KBM-7 (cell line): ENCODE data around the gene BANK1.

Experiments
- DNase-seq: peaks from one replicate; pipeline ENCODE4 v3.0.0-alpha.2; 2015
- in situ Hi-C: fragments of 300-500 bp; cut with MboI; formaldehyde crosslinking; loops from 2 replicates; pipeline ENCODE4 v1.14.3; 2020; ENCODE audit warnings: low sequenced_read_pairs, low pct_unique_long_range_greater_than_20kb, mixed read lengths

BANK1 gene

DNA sequence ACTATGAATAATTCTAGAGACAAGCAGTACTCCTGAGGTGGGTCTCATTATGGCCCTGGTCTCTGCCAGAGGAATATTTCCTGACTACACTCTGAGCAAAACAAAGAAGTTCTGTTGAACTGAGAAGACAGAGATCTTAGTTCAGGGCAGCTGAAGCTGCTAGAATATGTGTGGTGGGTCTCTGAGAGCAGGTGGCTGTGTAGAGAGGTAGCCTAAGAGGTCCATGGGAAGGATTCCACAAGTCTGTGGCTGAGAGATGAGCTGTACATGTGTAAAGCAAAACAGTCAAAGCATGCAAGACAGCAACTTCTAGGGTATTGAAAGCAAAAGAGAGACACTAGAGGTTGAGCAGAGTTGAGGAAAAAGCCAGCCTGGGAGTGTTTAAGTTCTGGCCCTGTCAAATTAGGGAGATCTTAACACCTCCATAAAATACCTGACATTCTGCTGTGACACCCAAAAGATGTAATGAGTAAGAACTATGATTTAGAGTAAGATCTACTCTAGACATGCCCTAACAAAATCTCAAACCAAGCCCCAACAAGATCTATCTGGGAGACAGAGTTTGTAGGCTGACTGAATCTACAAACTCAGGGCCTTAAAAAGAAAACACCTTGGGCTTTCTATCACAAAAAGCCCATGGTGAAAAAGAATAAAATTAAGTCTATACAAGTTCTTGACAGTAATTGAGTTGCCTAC lies 274.4 kb downstream of the BANK1 start:
- in situ Hi-C loops: no loop called here
- DNase-seq: no peak

DNA sequence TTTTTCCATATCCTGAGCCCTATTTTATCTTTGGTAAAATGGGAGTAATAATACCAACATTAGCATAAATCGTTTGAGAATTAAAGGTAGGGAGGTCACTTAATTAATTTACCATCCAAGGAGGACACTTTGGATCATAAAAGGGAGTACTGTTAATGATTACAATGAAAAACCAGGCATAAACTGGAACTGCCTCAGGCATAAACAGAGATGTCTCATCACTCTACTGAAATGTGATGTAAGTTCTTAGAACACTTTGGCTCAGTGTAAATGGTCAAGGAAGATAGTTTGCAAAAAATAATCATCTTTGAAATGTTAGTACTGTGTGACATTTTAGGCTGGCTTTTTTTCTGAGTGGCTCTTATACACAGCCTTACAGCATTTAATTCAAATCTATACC lies 286.1 kb downstream of the BANK1 start:
- in situ Hi-C loops: no loop called here
- no peak for DNase-seq

GRCh38 chr4:102080184-102080583 lies 289.7 kb downstream of the BANK1 start:
- in situ Hi-C loops: no loop called here
- DNase-seq: no peak

DNA sequence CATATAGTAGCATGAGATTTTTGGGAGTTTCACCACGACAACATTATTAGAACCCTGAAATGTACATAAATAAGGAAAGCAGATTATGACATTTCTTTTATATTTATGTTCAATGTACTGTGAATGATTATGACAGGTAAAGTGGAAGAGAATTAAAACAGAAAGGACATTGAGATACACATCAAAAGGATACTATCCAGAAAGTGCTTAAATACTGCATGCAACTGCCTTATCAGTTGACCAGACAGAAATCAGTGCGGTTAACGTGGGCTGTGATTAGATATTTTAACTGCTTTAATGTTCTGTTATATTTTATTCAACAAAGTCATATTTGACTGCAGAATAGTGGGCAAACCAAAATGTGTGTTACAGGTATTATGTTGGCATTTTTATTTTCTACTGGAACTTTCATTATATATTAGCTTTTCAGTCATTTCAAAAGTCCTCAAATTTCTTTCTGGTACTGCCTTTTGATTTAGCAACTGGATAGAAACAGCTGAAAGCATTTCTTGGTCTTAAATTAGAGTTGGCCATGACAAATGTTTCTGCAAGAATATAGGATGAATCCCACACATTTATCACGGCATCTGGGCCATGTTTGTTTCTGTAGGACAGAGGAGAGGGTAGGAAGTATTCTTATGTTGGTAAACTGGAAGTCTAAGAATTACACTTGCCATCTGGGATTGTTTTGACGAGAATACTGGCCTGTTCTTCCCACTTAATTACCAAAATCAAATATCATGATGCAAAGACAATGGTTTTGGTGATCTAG lies 299.5 kb downstream of the BANK1 start:
- no peak for DNase-seq
- in situ Hi-C loops: no loop called here

- in situ Hi-C loops: no loop called here
- no peak for DNase-seq
These were observed 301.1 kb downstream of the BANK1 start for GRCh38 chr4:102091656-102092055.

- in situ Hi-C loops: no loop called here
- DNase-seq: no peak
These were observed 304.0 kb downstream of the BANK1 start for GRCh38 chr4:102094481-102094880.

DNA sequence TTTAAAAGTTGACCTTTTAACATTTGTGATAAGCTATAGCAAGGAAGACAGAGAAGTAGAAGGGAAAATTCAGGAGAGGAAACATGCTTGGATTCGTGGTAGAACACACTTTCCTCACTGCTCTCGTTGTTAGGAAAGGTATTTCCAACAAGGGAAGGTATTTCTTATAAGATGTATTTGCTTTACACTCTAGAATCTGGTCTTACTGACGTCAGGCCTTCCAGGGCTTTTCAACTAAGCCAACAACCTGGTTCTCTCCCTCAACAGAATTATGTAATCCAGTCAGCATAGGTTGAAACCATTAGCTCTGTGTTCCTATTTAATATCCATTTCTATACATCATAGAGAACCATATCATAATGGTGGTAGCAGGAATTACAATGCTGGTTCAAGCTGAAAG lies 312.8 kb downstream of the BANK1 start:
- DNase-seq: no peak
- in situ Hi-C loops: no loop called here

GRCh38 chr4:102104278-102104677 lies 313.7 kb downstream of the BANK1 start:
- in situ Hi-C loops: no loop called here
- no peak for DNase-seq

DNA sequence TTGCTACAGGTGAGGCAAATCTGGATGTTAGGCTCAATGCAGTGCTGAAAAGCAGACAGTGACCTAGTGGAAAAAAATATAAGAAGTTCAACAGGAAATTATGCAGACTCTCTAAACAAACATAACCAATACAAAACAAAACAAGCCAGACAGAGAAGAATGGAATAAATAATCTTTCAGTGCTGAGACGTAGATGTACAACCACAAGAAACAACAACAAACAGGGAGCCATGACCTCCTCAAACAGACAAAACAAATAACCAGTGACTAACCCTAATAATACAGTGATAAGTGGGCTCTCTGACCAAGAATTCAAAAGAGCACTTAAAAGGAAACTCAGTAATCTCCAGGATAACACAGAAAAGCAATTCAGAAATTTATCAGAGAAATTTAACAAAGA lies 315.5 kb downstream of the BANK1 start:
- no peak for DNase-seq

DNA sequence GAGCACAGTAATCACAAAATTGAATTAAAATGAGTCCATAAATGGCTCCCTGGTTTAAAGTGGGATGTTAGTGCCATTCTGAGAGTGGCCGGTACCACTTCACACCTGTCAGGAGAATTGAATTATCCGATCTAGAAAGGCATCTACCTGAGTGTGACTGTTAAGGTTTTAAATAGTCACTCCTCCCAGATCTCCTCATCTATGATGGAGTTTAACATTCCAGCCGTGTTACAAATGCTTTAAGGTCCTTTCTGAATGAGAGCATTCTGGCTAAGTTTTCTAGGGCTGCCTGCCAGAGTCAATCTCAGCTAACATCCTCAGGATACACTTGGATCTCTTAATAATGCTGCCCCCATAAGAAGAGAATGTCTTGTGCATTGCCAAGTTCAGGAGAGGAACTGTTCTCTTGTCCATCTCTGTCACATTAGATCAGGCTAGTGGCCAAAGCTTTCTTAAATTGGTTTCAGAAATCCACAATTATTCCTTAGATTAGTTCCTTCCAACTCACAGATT lies 323.6 kb downstream of the BANK1 start:
- in situ Hi-C loops: no loop called here
- no peak for DNase-seq

More for the DNA sequence above, 315.5 kb downstream of the BANK1 start:
- in situ Hi-C loops: no loop called here

DNA sequence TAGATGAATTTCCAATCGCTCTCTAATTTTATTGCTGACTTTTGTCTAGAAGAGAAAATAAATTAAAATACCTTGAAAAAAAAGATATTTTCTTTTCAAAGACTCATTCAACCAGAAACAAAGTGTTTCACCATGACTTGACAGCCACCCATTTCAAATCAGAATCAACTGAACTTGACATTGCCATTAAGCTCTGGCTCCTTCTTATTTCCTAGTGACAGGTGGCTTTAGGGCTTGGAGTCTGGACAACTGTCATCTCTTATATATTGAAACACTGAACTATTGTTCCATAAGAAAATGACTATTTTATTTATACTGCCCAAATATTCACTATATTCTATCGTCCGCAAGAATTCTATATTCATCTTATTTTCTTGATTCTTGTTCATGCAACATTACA lies 325.6 kb downstream of the BANK1 start:
- DNase-seq: no peak
- in situ Hi-C loops: no loop called here

- in situ Hi-C loops: no loop called here
These were observed 330.3 kb downstream of the BANK1 start for GRCh38 chr4:102120846-102121245.

More at GRCh38 chr4:102120846-102121245, 330.3 kb downstream of the BANK1 start:
- no peak for DNase-seq
